Raji (cell line): ENCODE measurements around the gene ARL8B.

Experiments
- POLR2A ChIP-seq: IDR thresholded peaks from 2 replicates; pipeline ENCODE4 v1.6.1; 2011; ENCODE audit warnings: low read depth, low read length, control low read depth; ENCODE audit not compliant: insufficient read depth

Gene ARL8B

GRCh38 chr3:5212628-5213573, 90.8 kb downstream of the ARL8B start:
- TF ChIP-seq POLR2A, result no peak

- no peak for TF ChIP-seq POLR2A
These were observed 91.5 kb downstream of the ARL8B start for GRCh38 chr3:5213574-5213966.

GRCh38 chr3:5214352-5214751, 92.3 kb downstream of the ARL8B start:
- no peak for TF ChIP-seq POLR2A

GRCh38 chr3:5217824-5218595, 95.9 kb downstream of the ARL8B start:
- TF ChIP-seq POLR2A, result no peak

- TF ChIP-seq POLR2A, result no peak
These were observed 96.7 kb downstream of the ARL8B start for GRCh38 chr3:5218815-5219214.

- TF ChIP-seq POLR2A, result no peak
These were observed 97.1 kb downstream of the ARL8B start for GRCh38 chr3:5219216-5219615.

- no peak for TF ChIP-seq POLR2A
These were observed 98.1 kb downstream of the ARL8B start for GRCh38 chr3:5220193-5220592.

GRCh38 chr3:5220667-5221431, 98.8 kb downstream of the ARL8B start:
- no peak for TF ChIP-seq POLR2A

- TF ChIP-seq POLR2A, result no peak
These were observed 99.6 kb downstream of the ARL8B start for GRCh38 chr3:5221701-5222100.

GRCh38 chr3:5222283-5223005, 100.4 kb downstream of the ARL8B start:
- TF ChIP-seq POLR2A, result no peak

GRCh38 chr3:5226783-5227182, 104.7 kb downstream of the ARL8B start:
- no peak for TF ChIP-seq POLR2A

GRCh38 chr3:5227812-5228211, 105.7 kb downstream of the ARL8B start:
- TF ChIP-seq POLR2A, result no peak

- TF ChIP-seq POLR2A, result no peak
These were observed 107.3 kb downstream of the ARL8B start for GRCh38 chr3:5229414-5229813.
